ENCODE measurements around the gene FATE1. TPM values are rescaled to one million over a fixed set of nuclear protein-coding genes. Genes with fewer than 3 reads are reported as not detected.

FATE1 gene
- not detected in 2 replicates for total RNA-seq

GRCh38 chrX:151715752-151716151 is at the start of gene FATE1:
FATE1 (plus strand) TSS chrX:151716035; CDS start chrX:151716120, 85 bp downstream.

GRCh38 chrX:151694661-151695582 is 20.9 kb upstream of the FATE1 start, which contains the start of gene PRRG3:
PRRG3 (plus strand) TSS chrX:151695458; CDS start chrX:151698815, 3,357 bp downstream.

GRCh38 chrX:151734446-151734845 is 18.6 kb downstream of the FATE1 start, which contains the start of gene CNGA2:
CNGA2 (plus strand) TSS chrX:151734746; CDS start chrX:151738484, 3,738 bp downstream.

Other genes starting within 250 kb of the FATE1 start
- not detected in 2 replicates for gene PASD1, start 152.4 kb upstream of the FATE1 start, total RNA-seq
- not detected in 2 replicates for gene PRRG3, start 20.6 kb upstream of the FATE1 start, total RNA-seq
- not detected in 2 replicates for gene CNGA2, start 18.7 kb downstream of the FATE1 start, total RNA-seq
- gene MAGEA4, start 196.9 kb downstream of the FATE1 start, total RNA-seq: not detected in 2 replicates